ENCODE measurements around the gene BRAT1. TPM values are rescaled to one million over a fixed set of nuclear protein-coding genes. Genes with fewer than 3 reads are reported as not detected.

The BRAT1 gene
- total RNA-seq (36.8 and 40.7 TPM in 2 replicates), polyA plus RNA-seq (57.5 and 68.3 TPM in 2 replicates), polyA minus RNA-seq (37.3 and 47.7 TPM in 2 replicates)
- total RNA-seq (2013): 25.2 TPM

DNA sequence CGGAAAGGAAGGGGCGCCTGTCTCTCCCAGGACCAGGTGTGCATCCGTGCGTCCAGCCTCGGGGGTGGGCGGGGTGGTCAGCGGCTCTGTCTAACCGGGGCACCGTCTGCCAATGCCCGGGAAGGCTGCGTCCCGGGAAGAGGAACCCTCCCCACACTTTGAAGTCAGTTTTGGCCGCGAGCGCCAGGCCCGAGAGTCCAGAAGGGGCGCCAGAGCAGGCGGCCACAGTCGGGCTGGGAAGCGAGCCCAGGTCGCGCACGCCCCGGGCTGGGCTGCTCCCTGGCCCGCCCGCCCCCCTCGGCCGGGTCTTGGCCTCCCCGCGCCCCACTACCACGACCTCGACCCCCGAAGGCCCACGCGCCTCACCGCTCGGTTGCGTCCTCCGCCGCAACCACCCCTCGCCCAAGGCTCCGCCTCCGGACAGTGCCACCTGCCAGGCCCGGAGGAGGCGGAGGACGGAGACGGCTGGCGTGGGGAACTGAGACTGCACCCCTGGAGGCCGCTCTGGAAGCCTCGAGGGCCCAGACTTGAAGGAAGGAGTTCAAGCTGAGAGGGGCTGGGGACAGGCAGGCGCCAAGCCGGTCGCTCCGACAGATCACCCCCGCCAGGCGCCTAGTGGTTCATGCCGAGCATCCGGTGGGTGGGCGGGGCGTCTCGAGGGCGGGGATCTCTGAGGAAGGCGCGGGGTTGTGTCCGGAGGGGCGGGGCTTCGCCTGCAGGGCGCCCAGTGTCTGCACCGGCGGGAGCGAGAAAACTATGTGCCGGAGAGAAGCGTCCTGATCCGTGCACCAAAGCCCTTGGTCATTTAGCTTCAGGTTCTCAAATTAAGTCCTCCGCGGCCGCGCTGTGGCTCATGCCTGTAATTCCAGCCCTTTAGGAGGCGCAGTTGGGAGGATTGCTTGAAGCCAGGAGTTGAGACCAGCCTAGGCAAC is at the start of gene BRAT1:
BRAT1 (minus strand) TSS at position 404 of the 932 bp plus-strand sequence. CDS start 1,093 bp downstream, outside the sequence.
- CTCF ChIA-PET: interaction anchor here (1.0 to 1.2 kb wide), 3 partner anchors 25 to 154 kb away, joined by 3 to 4 read pairs (median 4); no protein-coding TSS in a partner anchor
- Histone ChIP-seq H3K4me3 (ENCODE audit: control extremely low read depth in 1 of 5, extremely low read depth in 1 of 5, insufficient read depth in 1 of 5, low read depth in 2 of 5, low read length in 4 of 5) (peak within 1 kb of the TSS; percentile 47 to 87 (median 81)), H3K4me2 (replicated peaks; ENCODE audit: low read depth, low read length, poor library complexity, severe bottlenecking) (peak within 1 kb of the TSS; percentile 98), H2AFZ (ENCODE audit: insufficient read depth, low read depth, low read length, poor library complexity, severe bottlenecking) (peak within 1 kb of the TSS; percentile 99), H3K4me1 (ENCODE audit: control insufficient read depth in 2 of 2, insufficient read depth in 2 of 2, low read length in 2 of 2) (peaks cover 26 to 34% of the 10 kb centered on the region in 2 donors), H3K27ac (ENCODE audit: low read length in 2 of 2) (peak within 1 kb of the TSS; percentile 96 to 100), H3K36me3 (replicated peaks in 1 of 2; ENCODE audit: control extremely low read depth in 1 of 2, control insufficient read depth in 1 of 2, extremely low read depth in 1 of 2, insufficient read depth in 2 of 2, low read length in 1 of 2) (peaks cover 0 to 2% of the 10 kb centered on the region in 2 experiments), H3K9ac (ENCODE audit: low read length) (peak within 1 kb of the TSS; percentile 99), H3K27me3 (replicated peaks in 1 of 4; ENCODE audit: control extremely low read depth in 1 of 4, control insufficient read depth in 3 of 4, insufficient read depth in 4 of 4, low read length in 3 of 4) (no peaks in the 10 kb centered on the region), H3K9me3 (ENCODE audit: control extremely low read depth in 1 of 3, control insufficient read depth in 2 of 3, insufficient read depth in 1 of 3, low read length in 2 of 3) (peaks cover 0 to 3% (median 0%) of the 10 kb centered on the region in 3 donors), H4K20me1 (ENCODE audit: control insufficient read depth, insufficient read depth, low read length, poor library complexity, severe bottlenecking) (peaks cover 16% of the 10 kb centered on the region), H3K79me2 (ENCODE audit: control insufficient read depth, insufficient read depth, low read length) (peaks cover 42% of the 10 kb centered on the region)
- intact Hi-C loops (cut with micrococcal nuclease): loop anchor here (1.0 to 5.0 kb wide), 7 partner anchors 26 to 154 kb away; partner anchors contain the start of genes GRIFIN, LFNG and TTYH3
- POLR2A ChIA-PET: interaction anchor here (0.7 to 1.4 kb wide), 5 partner anchors 25 to 115 kb away, joined by 3 to 16 read pairs (median 10); no protein-coding TSS in a partner anchor
- Mint-ChIP-seq H3K4me1 (peaks cover 38% of the 10 kb centered on the region), H3K27ac (peak within 1 kb of the TSS; percentile 96), H3K9me3 (ENCODE audit: insufficient read depth) (no peaks in the 10 kb centered on the region), H3K4me3 (peak within 1 kb of the TSS; percentile 90), H3K27me3 (no peaks in the 10 kb centered on the region)
- ATAC-seq (ENCODE audit: low read depth) (peak; percentile 87), DNase-seq (peak; percentile 95)
- WGBS (ENCODE audit: insufficient coverage): under 1% methylated on average over 79 of the region's 79 CpGs
- TF ChIP-seq EZH2 (IDR thresholded peaks at IDR 0.05; ENCODE audit: borderline replicate concordance, insufficient read depth, low read depth, low read length, poor library complexity, severe bottlenecking): no peak
- TF ChIP-seq, protein P1, sequence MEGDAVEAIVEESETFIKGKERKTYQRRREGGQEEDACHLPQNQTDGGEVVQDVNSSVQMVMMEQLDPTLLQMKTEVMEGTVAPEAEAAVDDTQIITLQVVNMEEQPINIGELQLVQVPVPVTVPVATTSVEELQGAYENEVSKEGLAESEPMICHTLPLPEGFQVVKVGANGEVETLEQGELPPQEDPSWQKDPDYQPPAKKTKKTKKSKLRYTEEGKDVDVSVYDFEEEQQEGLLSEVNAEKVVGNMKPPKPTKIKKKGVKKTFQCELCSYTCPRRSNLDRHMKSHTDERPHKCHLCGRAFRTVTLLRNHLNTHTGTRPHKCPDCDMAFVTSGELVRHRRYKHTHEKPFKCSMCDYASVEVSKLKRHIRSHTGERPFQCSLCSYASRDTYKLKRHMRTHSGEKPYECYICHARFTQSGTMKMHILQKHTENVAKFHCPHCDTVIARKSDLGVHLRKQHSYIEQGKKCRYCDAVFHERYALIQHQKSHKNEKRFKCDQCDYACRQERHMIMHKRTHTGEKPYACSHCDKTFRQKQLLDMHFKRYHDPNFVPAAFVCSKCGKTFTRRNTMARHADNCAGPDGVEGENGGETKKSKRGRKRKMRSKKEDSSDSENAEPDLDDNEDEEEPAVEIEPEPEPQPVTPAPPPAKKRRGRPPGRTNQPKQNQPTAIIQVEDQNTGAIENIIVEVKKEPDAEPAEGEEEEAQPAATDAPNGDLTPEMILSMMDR (IDR thresholded peaks at IDR 0.05): peak; percentile 59

Measured in B cell (primary cell).